ENCODE data around the gene CABYR. TPM values are rescaled to one million over a fixed set of nuclear protein-coding genes. Genes with fewer than 3 reads are reported as not detected.

Gene CABYR
- total and polyA plus RNA-seq, 2 of the 13 experiments (the other 11 are each of a cell fraction or from before 2014, with no cell fraction given): 0.71 to 0.88 TPM

DNA sequence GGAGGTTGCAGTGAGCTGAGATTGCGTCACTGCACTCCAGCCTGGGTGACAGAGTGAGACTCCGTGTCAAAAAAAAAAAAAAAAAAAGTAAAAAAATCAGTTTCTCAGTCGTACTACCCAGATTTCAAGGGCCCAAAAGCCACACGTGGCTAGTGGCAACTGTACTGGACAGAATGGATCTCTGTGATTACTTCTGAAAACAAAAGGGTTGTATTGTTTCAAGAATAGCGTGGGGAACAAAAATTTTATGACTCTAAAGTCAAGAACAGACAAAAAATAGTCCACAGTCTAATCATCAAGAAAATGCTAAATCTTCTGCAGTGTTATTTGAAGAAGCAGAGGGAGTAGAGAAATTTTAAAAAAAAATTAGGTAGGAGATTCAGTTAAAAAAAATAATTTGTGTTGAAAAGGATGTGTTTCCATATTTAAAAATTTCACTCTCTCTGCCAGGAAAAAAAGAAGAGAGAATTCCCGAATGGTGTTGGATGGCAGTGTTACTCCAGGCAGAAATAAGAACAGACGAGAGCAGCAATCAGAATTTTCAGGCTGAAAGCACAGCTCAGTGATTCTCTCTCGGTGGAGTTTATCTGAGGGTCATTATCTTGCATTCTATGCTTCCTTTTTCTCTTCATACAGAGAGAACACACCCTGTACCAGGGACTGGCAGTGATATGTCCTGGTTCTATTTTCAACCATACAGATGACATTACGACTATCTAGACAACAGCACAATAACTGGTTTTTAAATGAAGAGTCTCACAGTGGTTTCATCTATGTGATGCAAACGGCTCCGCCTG is 61.8 kb downstream of the CABYR start:
- WGBS (ENCODE audit: low lambda C conversion rate): 24% methylated on average over 11 of the region's 11 CpGs
- POLR2A ChIA-PET: no interaction called here
- in situ Hi-C loops (cut with HindIII; ENCODE audit: extremely low pct_ligation_motif_present, low pct_unique_long_range_greater_than_20kb): no loop called here
- FAIRE-seq (no peak), ATAC-seq (no peak), DNase-seq (ENCODE audit: low spot score) (no peak)
- no peaks in the 10 kb centered on the region for H3K79me2 ChIP-seq (ENCODE audit: insufficient read depth, low read length)
- peaks cover 0 to 3% of the 10 kb centered on the region in 2 experiments; a peak in 1 of 5 replicates for H3K27me3 ChIP-seq (ENCODE audit: control insufficient read depth in 1 of 2, insufficient read depth in 2 of 2, low read length in 2 of 2)
- H2AFZ ChIP-seq (ENCODE audit: low read length): no peak overlapping the region
- H3K4me1 ChIP-seq (ENCODE audit: insufficient read depth, low read length): no peaks in the 10 kb centered on the region; the same call in 1 of the 2 replicates
- CTCF ChIA-PET (ENCODE audit: low intra/inter-chr PET ratio, low total read pairs): no interaction called here
- H3K9me3 ChIP-seq (ENCODE audit: low read length): no peaks in the 10 kb centered on the region
- BruUV-seq (replicated peaks): no TSS peak
- no peak overlapping the region for H3K27ac ChIP-seq (ENCODE audit: extremely low read length, insufficient read depth, low read length)
- intact Hi-C loops (cut with micrococcal nuclease; ENCODE audit: unreplicated experiment): no loop called here
- no peaks in the 10 kb centered on the region for H3K36me3 ChIP-seq (replicated peaks in 1 of 2; ENCODE audit: control insufficient read depth in 1 of 2, insufficient read depth in 2 of 2, low read length in 2 of 2)
- no peak overlapping the region for H3K4me2 ChIP-seq (ENCODE audit: low read depth, low read length)
- no peak overlapping the region for H3K4me3 ChIP-seq (replicated peaks in 1 of 3; ENCODE audit: insufficient read depth in 1 of 3, low read depth in 2 of 3, low read length in 3 of 3)
- no peak overlapping the region for H3K9ac ChIP-seq (ENCODE audit: insufficient read depth, low read depth, low read length)
- no peaks in the 10 kb centered on the region for H4K20me1 ChIP-seq (ENCODE audit: insufficient read depth, low read length)
- TF ChIP-seq, protein P1, sequence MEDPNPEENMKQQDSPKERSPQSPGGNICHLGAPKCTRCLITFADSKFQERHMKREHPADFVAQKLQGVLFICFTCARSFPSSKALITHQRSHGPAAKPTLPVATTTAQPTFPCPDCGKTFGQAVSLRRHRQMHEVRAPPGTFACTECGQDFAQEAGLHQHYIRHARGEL (CRISPR knock-in tag; IDR thresholded peaks at IDR 0.05): no peak
- TF ChIP-seq, protein P2, sequence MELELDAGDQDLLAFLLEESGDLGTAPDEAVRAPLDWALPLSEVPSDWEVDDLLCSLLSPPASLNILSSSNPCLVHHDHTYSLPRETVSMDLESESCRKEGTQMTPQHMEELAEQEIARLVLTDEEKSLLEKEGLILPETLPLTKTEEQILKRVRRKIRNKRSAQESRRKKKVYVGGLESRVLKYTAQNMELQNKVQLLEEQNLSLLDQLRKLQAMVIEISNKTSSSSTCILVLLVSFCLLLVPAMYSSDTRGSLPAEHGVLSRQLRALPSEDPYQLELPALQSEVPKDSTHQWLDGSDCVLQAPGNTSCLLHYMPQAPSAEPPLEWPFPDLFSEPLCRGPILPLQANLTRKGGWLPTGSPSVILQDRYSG (CRISPR knock-in tag; IDR thresholded peaks at IDR 0.05): no peak
- TF ChIP-seq ZNF34 (CRISPR knock-in tag; IDR thresholded peaks at IDR 0.05; ENCODE audit: borderline replicate concordance) (no peak), ZNF207 (IDR thresholded peaks at IDR 0.05; ENCODE audit: borderline replicate concordance) (no peak), ZNF713 (CRISPR knock-in tag; IDR thresholded peaks at IDR 0.05) (no peak), ZSCAN21 (CRISPR knock-in tag; IDR thresholded peaks at IDR 0.05; ENCODE audit: borderline replicate concordance) (no peak), NFATC3 (CRISPR knock-in tag; IDR thresholded peaks at IDR 0.05) (no peak), SMC3 (IDR thresholded peaks at IDR 0.05; ENCODE audit: low read length) (no peak), XRCC5 (optimal IDR thresholded peaks at IDR 0.05; ENCODE audit: low read length) (no peak), CHD2 (IDR thresholded peaks at IDR 0.05; ENCODE audit: low read depth, low read length) (no peak), NR2F6 (IDR thresholded peaks at IDR 0.05) (no peak), NR2F6 (CRISPR knock-in tag; IDR thresholded peaks at IDR 0.05) (no peak)
- TF ChIP-seq, protein P3, sequence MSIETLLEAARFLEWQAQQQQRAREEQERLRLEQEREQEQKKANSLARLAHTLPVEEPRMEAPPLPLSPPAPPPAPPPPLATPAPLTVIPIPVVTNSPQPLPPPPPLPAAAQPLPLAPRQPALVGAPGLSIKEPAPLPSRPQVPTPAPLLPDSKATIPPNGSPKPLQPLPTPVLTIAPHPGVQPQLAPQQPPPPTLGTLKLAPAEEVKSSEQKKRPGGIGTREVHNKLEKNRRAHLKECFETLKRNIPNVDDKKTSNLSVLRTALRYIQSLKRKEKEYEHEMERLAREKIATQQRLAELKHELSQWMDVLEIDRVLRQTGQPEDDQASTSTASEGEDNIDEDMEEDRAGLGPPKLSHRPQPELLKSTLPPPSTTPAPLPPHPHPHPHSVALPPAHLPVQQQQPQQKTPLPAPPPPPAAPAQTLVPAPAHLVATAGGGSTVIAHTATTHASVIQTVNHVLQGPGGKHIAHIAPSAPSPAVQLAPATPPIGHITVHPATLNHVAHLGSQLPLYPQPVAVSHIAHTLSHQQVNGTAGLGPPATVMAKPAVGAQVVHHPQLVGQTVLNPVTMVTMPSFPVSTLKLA (IDR thresholded peaks at IDR 0.05): no peak
- TF ChIP-seq, protein P4, sequence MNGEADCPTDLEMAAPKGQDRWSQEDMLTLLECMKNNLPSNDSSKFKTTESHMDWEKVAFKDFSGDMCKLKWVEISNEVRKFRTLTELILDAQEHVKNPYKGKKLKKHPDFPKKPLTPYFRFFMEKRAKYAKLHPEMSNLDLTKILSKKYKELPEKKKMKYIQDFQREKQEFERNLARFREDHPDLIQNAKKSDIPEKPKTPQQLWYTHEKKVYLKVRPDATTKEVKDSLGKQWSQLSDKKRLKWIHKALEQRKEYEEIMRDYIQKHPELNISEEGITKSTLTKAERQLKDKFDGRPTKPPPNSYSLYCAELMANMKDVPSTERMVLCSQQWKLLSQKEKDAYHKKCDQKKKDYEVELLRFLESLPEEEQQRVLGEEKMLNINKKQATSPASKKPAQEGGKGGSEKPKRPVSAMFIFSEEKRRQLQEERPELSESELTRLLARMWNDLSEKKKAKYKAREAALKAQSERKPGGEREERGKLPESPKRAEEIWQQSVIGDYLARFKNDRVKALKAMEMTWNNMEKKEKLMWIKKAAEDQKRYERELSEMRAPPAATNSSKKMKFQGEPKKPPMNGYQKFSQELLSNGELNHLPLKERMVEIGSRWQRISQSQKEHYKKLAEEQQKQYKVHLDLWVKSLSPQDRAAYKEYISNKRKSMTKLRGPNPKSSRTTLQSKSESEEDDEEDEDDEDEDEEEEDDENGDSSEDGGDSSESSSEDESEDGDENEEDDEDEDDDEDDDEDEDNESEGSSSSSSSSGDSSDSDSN (CRISPR knock-in tag; IDR thresholded peaks at IDR 0.05): no peak

All from HepG2 (cell line).